Islet of Langerhans (tissue), 1 donor: Measurements from ENCODE around the gene CMTM1.
"Not testable (repeated sequence)": the region's sequence is repeated elsewhere in the genome, so short reads cannot be mapped to it uniquely, and the experiment has no call there.

ENCODE experiments used
- FAIRE-seq: peaks from one replicate; lab custom pipeline; 2011; peaks lifted over from hg19 to GRCh38; lab: Jason Lieb, UNC

The CMTM1 gene

DNA sequence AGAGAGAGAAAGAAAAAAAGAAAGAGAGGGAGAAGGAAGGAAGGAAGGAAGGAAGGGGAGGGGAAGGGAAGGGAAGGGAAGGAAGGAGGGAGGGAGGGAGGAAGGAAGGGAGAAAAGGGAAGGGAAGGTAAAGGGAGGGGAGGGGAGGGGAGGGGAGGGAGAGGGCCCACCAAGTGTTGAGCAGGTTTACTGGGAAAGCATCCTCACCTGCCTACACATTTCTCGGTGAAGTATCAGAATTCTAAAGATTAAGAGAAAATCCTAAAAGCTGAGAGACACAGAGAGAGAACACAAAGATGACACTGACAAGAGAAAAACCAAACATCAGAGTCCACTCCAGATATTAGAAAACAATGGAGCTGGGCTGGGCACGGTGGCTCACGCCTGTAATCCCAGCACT lies 26.0 kb downstream of the CMTM1 start:
- FAIRE-seq = no peak

DNA sequence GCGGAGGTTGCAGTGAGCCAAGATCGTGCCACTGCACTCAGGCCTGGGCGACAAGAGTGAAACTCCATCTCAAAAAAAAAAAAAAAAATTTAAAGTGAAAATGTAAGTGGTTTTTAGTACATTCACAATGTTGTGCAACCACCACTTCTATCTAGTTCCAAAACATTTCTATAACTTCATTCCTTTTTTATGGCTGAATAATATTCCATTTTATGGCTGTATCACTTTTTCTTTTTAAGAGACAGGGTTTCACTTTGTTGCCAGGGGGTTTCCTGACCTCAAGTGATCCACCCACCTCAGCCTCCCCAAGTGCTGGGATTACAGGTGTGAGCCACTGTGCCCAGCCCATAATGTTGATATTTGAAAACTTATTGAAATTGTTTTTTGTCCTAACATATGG lies 26.6 kb downstream of the CMTM1 start:
- FAIRE-seq = no peak

DNA sequence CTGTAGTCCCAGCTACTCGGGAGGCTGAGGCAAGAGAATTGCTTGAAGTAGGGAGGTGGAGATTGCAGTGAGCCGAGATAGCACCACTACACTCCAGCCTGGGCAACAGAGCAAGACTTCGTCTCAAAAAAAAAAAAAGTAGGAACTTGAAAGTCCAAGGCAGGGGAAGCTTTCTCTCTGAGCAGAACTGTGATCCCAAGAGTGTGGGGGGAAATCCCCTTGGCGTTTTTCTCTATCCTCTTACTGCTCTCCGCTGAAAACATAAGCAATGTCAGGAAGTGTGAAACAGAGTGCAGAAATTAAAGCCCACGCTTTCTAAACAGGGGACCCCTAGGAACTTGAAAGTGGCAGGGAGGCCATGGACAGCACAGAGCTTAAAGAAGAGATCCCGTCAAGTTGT lies 28.5 kb downstream of the CMTM1 start:
- FAIRE-seq = no peak

DNA sequence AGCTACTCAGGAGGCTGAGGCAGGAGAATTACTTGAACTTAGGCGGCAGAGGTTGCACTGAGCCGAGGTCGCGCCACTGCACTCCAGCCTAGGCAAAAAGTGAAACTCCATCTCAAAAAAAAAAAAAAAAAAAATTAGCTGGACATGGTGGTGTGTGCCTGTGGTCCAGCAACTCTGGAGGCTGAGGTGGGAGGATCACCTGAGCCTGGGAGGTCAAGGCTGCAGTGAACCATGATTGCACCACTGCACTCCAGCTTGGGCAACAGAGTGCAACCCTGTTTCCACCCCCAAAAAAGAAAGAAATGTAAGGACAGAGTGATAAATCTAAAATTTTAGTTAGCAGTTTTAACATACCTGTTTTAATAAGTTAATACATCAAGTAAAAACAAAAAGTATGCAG lies 30.3 kb downstream of the CMTM1 start:
- not testable (repeated sequence) for FAIRE-seq

DNA sequence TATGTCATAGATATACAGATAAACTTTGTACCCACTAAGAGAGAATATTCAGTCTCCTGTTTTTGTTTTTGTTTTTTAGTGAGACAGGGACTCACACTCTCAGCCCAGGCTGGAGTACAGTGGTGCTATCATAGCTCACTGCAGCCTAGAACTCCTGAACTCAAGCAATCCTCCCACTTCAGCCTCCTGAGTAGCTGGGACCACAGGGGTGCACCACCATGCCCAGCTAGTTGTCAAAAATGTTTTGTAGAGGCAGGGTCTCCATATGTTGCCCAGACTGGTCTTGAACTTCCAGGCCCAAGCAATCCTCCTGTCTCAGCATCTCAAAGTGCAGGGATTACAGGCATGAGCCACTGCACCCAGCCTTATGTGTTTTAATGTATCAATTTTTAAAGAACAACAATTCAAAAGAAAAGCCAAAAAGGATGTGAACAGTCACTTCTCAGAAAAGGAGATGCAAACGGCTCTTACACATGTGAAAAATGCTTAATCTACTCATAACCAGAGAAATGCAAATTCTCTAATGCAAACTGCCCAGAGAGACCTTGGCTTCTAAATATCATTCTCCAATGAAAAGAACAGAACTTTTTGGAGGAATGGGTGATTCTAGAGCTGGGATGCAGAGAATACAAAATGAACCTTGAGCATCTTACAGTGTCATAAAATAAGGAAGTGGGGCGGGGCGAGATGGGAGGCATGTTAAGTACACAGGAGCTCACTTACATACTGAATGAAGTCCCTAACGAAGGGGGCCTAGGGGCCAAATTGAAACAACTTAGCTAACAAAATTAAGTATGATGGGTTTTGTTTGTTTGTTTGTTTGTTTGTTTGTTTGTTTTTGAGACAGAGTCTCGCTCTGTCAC lies 31.0 kb downstream of the CMTM1 start:
- no peak for FAIRE-seq

DNA sequence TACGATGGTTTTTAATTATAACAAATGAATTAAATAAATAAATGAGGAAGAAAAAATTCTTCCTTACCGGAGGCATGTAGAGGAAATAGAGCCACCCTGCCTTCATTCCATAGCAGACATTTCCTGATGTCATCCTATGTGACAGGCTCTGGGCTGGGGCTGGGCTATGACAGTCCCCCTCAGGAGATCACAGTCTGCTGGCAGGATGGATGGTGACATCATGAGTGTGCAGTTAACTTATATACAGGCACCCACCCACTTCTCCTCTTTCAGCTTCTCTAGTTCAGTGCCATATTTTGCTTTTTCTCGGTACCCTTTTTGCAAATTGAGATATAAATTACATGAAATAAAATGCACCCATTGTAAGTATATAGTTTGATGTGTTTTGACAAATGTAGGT lies 31.9 kb downstream of the CMTM1 start:
- no peak for FAIRE-seq

DNA sequence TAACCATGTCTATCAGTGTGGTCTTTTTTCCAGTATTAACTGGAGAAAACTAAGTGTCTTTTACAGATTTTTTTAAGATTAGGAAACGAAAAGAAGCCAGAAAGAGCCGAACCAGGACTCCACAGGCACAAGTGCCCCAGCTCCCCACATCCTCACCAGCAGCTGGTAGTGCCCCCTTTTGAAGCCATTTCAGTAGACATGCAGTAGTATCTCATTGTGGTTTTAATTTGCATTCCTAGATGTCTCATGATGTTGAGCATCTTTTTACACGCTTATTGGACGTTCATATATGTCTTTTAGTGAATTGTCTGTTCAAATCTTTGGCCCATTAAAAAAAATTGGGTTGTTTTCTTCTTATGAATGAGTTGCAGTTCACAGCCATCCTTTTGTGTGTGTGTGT lies 33.5 kb downstream of the CMTM1 start:
- no peak for FAIRE-seq

DNA sequence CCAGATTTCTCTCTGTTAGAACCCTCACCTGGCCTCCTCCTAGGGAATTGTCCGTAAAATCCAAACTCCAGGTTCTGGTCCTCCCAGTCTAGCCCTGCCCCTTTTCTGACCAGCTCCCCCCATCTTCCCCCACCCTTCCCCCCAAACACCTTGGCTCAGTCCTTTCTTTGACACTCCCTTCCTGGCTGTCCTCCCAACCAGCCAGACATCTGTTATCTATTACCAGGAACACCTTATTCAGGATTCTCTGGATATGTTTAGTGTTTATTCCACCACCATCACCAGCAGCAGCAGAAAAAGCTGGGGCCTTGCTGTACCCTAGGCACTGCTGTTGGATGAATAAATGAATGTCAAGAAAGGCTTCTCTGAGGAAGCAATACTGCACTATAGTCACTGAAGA lies 34.2 kb downstream of the CMTM1 start:
- no peak for FAIRE-seq

DNA sequence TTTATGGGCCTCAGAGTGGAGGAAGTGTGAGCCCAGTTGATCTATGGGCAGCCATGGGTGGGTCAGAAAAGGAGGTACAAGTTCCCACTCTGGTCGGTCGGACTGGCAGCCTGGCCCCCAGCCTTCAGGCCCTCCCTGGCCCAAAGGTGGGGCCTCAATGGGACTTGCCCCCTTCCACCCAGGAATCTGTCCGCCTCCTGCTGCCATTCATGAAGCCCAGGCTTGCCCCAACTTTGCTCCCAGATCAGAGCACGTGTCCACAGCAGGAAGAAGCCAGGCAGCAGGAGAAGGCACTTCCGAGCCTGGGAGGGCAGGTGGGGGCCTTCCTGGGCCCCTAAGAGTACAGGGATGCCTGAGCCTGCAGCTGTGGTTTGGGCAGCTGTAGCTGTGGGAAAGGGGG lies 35.2 kb downstream of the CMTM1 start:
- no peak for FAIRE-seq

DNA sequence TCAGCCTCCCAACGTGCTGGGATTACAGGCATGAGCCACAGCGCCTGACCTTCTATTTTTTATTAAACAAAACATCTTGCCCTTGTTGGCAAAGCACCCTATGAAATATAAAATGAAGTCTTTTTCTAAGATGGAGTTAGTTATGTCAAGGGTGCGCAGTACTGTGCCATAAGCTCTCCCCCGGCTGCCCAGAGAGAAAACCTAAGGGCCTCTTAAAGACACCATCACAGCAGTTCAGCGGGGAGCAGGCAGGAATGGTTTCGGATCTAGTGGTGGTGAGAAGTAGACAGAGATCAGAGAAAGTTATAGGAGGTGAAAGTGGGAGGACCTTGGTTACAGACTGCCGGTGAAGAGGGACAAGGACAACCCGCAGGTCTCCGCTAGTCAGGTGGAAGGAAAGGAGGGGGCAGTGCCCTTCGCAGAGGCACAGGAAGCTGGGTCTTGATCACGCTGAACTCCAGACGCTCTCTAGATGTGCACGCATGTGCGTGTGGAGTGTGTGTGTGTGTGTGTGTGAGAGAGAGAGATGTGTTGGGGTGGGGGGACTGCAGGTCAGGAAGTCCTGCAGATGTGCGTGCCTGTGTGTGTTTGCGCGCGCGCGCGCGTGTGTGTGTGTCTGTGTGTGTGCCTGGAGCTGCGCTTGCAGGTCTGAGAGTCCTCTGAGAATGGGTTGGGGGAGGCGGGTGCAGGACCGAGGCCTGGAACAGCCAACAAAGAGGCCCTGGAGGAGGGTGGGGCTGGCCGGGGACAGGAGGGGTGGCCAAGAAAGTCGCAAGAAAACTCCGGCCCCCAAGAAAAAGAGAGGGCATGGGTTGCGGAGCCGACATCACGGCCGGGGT lies 37.5 kb downstream of the CMTM1 start:
- FAIRE-seq = no peak

DNA sequence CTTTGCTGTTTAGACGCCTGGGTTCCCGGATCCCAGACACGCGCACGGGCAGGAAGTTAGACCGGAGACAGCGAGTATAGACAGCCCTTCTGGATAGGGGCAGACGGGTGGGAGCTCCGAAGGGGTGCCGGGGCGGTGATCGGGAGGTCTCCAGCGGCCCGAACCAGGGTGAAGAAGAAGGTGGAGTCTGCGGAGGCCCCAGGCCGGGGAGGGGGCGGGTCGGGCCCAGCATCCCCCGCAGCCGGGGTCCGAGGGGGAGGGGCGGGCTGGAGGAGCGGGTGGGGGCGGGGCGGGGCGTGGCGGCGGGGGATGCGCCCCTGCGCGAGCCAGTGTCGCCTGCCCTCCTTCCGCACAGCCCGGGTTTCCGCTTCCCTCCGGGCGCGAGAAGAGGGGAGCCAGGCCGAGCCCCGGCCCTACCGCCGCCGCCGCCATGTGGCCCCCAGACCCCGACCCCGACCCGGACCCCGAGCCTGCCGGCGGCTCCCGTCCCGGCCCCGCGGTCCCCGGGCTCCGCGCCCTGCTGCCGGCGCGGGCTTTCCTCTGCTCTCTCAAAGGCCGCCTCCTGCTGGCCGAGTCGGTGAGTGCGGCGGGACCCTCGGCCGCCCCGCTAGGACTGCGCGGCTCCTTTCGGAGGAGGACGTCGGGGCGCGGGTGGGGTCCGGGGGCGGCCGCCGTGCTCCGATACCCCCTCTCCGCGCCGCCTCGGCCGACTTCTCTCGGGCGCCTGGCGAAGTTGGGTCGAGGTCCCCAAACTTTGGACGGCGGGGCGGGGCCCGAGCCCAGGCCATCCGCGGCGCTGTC lies 38.3 kb downstream of the CMTM1 start, which contains the start of gene CMTM3:
CMTM3 (plus strand) TSS at position 329 of the 801 bp plus-strand sequence; CDS start at position 431, 102 bp downstream.
- no peak for FAIRE-seq

DNA sequence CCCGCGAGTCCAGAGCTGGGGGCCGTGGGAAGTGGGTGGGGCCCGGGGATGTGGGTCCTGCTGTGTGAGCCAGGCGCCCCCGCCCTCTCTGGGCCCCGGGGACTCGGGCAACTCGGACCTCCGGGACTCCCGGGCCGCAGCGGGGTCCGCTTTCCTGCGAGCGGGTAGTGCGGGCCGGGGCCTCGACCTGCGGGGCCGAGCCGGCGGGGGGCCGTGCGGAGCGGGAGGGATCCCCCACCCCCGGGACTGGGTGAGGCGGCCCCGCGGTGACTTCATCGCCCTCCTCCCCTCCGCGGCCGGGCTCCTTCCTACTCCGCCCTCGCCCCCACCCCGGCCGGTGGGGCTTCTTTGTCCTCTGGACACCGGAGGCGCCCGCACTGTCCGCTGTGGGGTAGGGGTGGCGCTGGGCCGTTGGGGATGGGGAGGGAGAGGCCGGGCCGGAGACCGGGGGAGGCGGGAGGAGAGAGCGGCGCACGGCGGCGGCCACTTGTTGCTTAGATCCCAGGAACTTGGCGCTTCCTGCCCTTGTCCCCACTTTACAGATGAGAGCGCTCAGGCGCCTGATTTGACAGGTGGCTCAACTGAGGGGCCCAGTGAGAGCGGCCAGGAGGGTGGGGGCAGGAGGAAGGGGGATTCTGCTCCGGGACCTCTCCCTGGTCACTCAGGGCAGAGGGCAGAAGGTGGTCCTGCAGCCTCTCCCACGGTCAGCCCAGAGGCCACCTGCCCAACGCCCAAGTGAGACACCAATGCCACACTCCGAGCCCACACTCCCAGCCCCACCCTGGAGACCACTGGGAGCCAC lies 39.1 kb downstream of the CMTM1 start:
- FAIRE-seq = no peak

DNA sequence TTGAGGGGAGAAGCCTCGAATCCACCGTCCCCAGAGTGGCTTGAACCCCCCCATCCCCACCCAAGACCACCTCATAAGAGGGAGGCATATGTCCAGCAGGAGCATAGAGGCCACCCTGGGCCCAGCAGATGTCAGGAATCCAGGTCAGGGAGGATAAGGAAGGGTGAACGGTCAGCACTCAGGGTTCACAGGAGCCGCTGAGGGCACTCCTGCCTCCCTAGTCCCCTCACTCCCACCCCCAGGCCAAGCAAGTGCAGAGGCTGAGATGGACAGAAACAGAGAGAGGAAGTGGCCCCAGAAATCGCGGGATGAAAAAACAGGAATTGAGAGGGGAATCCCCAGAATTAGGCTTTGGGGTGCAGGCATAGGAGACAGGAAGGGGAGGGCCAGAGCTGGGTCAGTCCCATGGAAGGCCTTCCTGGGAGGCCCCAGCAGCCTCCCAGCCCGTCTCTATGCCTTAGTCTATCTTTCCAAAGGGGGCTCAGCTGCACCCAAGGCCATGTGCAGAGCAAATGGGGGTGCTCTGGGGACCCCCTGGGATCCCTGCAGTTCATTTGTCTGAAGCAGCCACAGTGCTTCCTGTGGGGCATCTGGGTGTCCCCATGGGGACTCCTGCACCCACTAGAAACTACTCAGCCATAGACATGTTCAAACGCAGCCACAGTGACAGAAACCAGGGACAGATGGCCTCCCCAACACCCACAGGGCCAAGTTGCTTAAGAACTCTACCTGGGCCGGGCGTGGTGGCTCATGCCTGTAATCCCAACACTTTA lies 39.9 kb downstream of the CMTM1 start:
- FAIRE-seq = no peak

DNA sequence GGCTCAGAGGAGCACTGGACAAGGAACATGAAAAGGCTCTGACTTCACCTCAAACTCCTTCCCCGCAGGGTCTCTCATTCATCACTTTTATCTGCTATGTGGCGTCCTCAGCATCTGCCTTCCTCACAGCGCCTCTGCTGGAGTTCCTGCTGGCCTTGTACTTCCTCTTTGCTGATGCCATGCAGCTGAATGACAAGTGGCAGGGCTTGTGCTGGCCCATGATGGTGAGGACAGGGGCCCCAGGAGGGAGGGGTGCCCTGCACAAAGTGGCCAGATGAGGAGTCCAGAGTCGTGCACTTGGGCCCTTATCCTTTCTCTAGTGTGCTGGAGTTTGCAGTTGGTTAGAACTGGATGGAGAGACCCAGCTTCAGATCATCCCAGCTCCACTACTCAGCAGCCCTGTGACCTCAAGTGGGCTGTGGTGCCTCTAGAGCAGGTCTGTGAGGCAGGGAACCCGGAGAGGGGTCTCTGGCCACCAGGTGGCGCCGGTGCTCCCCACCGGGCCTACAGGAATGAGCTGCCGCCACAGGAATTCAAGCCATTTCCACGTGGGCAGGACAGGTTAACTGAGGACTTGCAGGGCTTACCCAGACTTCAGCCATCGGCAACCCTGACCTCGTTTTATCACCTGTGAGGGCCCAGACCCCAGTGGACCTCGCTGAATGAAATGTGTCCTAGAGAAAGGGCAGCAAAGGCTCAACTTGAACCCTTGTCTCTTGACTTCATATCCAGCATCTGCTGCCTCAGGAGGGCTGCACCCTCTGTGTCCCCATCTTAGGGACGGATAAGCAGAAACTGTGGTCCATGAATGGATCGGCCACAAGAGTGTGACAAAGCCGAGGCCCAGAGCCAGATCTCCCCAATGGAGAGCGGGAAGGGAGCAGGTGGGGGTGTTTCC lies 42.3 kb downstream of the CMTM1 start:
- FAIRE-seq = no peak

DNA sequence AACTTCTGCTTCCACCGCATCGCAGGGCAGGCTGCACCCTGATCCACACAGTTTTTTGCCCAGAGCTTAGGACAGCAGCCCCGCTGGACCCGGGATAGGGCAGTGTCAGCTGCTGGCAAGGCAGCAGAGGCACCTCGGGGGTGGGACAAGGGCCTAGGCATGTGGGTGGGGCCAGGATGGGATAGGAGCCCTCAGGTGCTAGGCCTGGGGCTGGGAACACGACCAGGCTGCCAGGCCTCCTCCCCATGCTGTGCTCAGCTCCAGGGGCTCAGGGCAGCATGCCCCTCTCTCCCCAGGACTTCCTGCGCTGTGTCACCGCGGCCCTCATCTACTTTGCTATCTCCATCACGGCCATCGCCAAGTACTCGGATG lies 42.9 kb downstream of the CMTM1 start:
- FAIRE-seq = no peak

DNA sequence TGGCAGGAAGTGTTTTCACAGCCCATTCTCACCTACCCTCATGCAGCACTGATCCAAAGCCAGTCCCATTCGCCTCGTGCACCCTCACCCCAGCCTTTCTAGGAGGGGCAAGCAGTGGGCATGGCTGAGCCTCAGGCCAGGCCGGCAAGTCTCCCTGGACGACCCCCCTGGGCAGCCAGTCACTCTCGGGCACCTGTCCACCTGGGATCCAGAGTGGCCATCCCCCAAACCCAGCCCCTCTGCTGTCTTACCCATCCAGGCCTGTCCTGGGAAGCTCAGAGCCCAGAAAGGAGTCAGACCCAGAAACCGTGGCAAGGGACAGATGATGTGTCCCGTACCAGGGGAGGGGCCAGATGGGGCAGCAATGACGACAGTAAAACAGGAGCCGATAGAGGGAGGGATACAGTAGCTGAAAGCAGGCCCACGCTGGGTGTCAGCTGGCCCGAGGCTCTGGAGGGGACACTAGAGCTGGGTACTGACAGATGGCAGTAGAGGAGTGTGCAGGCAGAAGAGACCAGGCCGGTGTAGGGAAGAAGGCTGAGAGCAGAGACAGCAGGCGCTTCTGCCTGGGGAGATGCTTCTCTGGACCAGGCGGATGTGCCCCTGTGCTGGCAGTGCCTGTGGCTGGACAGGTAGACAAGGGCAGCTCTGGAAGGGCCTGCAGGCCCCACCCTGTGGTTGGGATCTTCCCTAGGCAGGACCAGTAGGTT lies 44.0 kb downstream of the CMTM1 start:
- FAIRE-seq = no peak

DNA sequence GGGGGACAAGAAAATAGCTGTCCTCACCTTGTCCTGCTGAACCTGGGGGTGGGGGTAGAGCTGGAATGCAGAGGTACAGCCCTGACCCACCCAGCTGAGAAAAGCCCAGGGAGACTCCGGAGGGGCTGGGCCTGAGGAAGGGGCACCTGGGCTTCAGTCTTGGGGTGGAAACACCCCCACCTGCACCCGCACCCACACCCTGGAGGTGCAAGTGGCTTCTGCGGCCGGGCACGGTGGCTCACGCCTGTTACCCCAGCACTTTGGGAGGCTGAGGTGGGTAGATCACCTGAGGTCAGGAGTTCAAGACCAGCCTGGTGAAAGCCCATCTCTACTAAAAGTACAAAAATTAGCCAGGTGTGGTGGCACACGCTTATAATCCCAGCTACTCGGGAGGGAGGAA lies 45.7 kb downstream of the CMTM1 start:
- not testable (repeated sequence) for FAIRE-seq

DNA sequence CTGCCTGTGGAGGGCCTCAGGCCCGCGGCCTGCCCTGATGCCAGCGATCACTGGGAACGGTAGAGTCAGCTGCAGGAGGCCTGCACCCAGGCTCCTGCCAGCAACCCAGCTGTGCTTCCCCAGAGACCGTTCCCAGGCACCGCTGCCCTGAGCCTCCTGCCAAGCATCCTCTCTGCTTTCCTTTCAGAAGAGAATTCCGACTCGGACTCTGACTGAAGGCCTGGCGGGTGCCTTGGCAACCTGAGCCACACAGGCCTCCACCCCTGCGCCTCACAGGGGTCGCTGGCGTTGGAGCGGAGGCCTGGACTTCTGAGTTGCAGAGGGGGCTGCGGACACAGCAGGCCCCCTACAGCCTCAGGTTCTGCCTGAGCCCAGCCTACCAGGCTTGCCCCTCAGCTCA lies 46.2 kb downstream of the CMTM1 start:
- FAIRE-seq = no peak

DNA sequence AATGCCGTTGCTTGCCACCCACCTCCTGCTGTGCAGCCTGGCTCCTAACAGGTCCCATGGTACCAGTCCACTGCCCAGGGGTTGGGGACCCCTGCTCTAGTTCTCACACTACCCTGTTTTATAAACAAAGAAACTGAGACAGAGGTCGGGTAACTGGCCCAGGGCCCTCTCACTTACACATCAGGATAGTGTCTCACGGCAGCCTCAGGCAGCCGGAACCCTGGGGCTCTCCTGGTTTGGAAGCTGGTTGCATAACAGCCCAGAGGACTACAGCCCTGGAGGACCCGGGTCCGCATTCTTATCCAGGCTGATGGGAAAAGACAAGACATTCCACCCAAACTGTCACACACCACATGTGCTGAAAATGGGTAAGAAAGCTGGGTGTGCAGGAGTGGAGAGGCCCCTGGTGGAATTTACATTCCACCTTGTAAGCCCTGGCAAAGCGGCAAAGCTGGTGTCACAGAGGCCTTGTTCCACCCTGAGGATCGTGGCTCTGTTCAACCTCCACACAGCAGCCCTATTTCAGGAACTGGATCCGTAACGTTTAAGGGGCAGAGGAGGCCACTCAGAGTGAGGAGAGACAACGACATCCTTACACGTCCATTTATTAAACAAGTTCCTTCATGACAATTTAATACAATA lies 48.0 kb downstream of the CMTM1 start:
- FAIRE-seq = no peak
